ENCODE results near the gene GDPD5.

The GDPD5 gene

DNA sequence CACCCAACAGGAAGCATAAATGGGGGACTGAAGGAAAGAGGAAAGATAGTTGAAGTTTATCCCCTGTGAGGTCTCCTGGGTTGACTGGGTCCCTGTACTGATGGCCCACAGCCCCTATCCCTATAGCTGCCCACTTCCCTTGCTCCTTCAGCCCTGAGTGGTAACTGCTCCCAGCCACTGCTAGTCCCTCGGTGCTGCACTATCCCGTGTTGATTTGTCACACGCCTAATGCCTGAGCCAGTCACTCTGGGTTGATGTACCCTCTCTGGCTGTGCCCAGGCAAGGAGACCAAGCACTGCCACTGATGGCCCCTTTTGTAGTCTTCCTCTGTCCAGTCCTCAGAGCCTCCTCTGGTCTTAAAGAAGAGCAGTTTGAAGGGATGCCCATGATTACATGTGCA is 9.6 kb downstream of the GDPD5 start:
- no peak for DNase-seq (ENCODE audit: low read depth in 2 of 2)

DNA sequence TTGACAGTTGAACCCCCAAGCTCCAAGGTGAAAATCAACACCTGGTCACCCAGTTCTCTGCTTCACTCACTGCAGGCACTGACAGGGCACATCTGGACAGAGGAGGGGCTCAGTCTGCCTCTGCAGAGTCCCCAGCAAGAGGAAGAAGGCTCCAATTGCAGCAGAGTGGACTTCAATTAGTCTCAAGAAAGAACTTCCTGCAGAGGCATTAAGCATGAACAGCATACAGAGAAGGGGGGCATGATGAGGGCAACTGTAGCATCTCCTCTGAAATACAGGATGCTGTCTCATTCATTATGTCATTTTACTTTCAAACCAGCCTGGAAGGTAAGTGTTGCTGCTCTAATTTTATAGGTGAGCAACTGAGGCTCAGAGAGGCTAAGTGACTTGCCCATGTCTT is 11.1 kb downstream of the GDPD5 start:
- no peak for DNase-seq (ENCODE audit: low read depth in 2 of 2)

DNA sequence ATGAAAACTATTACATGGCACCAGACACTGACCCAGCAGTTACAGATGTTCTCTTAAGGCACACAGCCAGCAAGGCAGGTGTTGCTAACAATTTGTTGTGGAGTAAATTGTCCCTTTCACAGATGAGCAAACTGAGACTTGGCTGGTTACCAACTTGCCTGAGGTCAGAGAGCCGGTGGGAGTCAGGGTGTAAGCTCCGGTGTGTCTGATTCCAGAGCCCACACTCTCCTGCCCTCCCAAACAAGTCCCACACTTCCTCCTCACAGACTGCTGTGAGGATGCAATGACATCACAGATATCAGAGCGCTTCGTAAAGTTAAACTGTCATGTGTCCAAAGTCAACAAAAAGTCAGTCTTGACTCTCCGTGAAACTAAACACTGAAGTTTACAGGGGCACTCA is 12.5 kb downstream of the GDPD5 start:
- DNase-seq (ENCODE audit: low read depth in 2 of 2): no peak

DNA sequence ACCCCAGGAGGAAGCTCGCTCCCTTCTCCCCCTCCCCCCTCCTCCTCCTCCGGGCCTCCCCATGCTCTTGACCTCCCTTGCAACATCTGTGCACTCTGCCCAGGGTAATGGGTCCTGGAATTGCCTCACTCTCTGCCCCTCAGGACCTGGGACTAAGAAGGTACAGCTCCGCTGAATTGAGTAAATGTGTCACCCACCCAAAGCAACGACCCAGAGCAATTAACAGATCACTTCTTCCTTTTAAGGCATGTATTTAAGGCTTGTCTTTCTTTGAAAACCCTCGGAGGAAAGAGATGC is 15.1 kb downstream of the GDPD5 start:
- no peak for DNase-seq (ENCODE audit: low read depth in 2 of 2)

DNA sequence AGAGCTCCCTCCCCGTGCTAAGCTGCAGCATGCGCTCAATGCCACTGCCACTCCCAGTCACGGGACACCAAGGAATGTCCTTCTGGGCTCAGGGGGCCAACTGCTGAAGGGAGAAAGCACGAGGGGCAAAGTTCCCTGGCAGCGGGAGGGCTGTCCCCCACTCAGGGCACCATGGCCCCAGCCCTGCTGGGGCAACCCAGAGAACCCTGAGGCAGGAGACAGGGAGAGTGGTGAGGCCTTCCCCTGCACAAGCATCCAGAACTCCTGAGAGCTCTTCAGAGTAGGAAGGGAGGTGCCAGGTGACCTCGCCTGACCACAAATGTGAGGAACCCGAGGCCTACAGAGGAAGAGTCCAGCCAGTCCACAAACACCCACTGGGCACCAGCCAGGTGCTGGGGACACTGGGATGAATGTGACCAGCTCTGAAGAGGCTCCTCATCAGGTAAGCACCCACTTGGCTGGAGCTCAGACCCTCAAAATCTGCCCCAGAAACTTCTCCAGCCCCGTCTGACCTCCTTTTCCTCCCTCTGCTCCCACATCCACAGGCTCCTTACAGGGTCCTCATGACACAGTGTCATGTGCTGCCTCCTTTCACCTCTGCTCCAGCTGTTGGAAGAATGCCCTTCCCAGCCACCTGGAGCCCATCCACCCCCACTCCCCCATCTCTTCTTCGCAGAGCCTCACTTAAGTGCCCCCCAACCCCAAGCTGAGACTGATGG is 15.6 kb downstream of the GDPD5 start:
- DNase-seq (ENCODE audit: low read depth in 2 of 2): no peak

DNA sequence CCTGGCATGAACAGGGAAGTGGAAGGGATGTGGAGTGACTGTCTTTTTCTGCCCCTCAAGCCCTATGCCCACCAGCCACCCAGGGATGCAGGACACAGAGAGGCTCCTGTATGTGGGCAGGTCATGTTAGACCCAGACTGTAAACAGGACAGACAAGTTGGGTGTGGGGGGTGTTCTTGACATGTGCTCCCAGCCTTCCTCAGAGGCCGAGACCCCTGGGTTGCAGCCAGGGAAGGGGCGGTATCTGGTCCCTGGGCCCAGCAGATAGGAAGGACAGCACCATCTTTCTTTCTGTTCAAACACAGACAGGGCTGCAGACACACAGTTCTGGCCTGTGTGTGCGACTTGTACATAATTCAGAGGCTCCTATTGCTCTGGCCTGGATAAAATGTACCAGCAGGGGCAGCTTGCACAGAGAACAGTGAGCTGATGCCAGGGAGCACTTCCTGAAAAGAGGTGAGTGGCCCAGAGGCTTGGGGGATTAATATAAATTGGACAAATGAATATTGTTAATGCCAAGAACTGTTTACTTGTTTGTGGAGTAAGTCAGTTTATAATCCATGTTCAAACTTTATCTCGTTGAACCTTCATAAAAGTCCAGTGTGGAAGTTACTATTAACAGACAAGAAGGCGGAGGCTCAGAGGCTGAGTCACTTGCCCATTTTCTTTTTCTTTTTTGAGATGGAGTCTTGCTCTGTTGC is 16.6 kb downstream of the GDPD5 start:
- DNase-seq (ENCODE audit: low read depth in 2 of 2): no peak

DNA sequence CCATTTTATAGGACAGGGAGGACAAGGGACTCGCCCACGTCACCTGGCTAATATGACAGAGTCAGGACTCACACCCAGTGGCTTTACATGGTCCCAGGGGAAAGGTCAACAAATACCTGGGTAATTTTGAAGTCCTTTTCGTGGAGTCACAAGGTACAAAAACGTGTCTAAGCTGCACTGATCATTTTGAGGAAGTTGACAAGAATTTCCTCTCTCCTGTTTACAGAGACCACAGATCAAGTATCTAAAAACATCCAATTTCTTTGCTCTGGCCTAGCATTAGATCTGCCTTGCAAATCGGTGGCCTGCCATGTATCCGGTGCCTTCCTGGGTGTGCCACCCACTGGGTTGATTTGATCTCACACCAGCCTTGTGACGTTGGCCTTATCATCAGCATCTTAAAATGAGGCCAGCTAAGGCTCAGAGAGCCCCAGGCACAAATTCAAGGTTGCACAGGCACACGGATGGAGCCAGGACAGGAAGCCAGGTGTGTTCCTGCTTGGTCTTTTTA is 17.6 kb downstream of the GDPD5 start:
- no peak for DNase-seq (ENCODE audit: low read depth in 2 of 2)

DNA sequence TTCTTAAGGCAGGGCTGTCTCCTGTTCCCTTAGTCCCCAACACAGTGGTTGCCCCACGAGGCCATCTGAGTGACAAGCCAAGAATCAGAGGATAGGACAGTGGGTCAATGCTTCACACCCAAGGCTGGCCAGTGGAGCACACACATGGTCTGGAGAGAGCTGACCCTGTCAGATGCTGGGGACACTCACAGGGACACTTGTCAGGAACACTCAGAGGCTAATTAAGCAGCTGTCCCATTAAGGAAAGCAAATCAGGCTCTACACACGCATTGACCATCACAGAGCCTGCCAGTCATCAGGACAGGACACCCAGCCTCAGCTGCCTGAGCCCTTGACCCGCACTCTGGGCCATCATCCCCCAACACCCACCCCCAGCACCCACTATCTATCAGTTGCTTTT is 18.2 kb downstream of the GDPD5 start:
- DNase-seq (ENCODE audit: low read depth in 2 of 2): no peak

DNA sequence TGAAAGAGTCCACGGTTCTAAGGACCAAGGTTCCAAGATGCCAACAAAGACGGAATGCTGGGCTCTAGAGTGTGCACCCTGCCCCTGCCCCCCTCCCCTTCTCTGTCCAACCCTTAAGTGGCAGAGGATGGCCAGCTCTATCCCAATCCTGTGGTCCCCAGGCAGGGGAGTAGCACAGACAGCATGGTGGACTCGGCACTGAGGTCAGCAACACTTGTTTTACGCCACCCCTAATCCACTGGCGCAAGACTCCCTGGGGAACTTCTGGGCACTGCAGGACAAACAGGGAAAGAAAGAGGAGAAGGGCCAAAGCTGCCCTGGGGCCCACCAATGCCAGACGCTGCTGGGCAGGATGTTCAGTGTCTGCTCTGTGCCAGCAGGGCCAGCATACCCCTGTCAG is 18.9 kb downstream of the GDPD5 start:
- no peak for DNase-seq (ENCODE audit: low read depth in 2 of 2)

DNA sequence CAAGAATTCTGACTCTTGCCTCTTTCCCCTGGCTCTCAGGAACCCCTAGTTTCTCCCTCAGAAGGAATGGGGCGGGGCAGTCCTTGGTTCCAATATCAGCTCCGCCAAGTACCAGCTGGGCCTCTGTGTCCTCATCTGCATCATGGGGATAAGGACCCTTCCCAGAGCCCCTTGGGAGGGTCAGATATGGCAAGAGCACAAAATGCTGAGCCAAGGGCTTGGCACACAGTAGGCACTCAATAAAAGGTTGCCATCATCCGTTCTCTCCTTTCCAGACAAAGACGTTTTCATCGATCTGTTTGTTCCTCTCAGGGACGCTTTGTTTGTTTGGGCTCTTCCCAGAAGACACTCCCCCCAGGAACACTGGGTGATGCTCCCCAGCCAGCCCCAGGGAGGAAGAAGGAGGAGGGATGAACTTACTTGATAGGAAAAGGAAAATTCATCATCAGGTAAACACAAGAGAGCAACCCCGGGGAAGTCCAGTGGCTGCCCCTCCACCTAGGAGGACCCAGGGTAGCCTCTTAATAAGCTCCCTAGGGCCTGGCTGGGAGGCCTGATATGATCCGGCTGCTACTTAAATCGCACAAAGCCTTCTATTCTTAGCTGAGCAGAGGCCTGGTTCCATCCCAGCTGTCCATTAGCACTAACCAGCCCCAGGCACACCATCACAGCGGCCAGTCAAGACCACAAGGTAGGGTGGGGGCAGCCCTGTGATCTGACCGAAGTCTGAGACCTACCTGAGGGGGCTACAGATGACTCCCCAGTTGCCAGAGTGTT is 19.6 kb downstream of the GDPD5 start:
- DNase-seq (ENCODE audit: low read depth in 2 of 2): no peak

DNA sequence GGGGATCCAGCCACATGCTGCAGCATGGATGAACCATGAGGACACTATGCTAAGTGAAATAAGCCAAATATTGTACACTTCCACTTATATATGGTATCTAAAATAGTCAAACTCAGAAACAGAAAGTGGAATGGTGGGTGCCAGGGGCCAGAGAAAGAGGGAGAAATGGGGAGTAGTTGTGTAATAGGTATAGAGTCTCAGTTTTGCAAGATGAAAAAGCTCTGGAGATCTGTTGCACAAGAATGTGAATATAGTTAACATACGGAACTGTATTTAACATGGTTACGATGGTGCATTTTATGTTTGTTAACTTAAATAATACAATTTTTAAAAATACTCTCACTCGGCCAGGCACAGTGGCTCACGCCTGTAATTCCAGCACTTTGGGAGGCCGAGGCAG is 21.2 kb downstream of the GDPD5 start:
- DNase-seq (ENCODE audit: low read depth in 2 of 2): no peak

DNA sequence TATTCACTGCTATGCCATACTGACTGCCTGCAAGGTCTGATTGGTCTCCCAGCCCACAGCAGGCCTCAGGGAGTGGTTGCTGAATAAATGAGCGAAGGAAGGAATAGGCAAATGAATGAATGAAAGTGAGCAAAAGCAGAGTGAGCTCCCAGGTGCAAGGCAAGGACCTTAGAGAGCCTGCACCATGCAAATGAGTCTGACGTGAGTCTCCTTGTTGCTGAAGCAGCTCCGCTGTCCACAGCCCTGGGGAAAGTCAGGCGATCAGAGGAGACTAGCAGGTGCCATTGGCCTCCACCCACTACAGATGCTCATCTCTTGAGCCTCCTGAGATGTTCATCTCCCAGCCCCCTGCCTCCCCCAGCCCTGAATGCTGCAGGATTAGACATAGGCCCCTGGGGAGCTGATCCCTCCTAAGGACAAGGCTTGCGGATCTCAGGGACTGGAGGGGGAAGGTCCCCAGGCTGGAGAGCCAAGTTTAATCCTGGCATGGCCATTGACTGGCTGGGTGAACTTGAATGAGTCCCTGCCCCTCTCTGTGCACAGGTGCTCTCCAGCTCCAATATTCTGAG is 22.1 kb downstream of the GDPD5 start:
- DNase-seq (ENCODE audit: low read depth in 2 of 2): no peak

DNA sequence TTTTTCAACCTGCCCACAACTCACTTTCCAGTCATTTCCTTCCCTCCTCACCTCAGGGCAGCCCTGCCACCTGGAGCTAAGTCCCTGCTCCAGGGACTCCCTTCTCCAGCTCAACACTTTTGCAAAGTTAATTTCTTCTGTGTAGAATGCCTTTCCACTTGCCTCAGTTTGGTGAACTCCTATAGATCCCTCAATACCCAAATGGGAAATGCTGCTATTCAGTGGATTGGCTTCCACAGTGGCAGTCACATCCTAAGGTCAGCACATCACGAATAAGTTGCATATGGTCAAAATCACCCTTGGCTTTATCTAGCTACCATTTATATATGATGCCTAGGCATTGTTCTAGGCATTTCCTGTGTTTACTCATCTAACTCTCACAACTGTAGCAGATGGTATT is 23.6 kb downstream of the GDPD5 start:
- no peak for DNase-seq (ENCODE audit: low read depth in 2 of 2)

DNA sequence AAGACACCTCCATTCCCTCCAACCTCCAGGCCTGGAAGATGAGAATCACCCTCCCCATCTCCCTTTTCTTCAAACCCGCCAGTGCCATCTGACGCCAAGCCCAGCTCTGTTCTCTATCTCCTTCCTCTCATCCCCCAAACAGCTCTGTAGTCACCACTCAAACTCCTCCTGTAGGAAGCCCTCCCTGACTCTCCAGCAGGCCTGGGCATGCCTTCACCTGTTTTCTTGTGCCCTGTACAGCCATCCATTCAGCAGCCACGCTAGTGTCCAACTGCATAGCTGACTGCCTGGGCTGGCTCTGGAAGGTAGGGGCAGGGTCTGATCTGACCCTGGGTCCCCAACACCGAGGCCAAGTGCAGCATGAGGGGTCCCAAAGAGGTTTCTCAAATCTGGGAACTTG is 25.0 kb downstream of the GDPD5 start:
- no peak for DNase-seq (ENCODE audit: low read depth in 2 of 2)

DNA sequence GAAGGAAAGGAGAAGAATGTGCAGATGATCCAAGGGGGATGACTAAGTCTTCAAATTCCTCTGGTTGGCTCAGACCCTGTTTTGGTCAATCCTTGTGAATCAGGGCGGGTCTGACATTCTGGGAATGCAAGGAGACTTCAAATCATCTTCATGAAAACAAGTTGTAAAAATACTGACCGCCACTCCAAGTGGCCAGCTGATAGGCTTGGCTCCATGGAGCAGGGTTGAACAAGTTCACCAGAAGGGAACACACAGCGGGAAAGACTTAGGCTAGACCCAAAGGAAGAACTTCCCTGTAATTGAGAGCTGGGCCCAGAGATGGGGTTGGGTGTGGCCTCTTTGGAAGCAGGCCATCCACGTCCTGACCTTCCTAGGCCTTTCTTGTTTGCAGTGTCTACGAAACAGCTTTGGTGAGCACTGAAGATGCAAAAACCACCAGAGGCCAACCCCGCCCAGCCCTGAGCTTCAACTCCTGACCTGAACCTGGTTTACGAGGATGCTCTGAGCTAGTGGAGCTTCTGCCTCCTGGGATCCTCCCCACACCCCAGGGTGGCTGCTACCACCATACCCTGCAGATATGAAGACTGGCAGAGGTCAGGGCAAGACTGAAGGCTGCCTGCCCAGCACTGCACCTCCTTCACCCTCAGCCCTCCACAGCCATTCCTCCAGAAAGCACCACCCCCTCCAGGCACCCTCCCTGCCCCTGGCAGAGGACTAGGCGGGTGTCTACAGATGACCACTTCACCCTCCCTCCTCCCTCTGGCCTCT is 26.1 kb downstream of the GDPD5 start:
- no peak for DNase-seq (ENCODE audit: low read depth in 2 of 2)

DNA sequence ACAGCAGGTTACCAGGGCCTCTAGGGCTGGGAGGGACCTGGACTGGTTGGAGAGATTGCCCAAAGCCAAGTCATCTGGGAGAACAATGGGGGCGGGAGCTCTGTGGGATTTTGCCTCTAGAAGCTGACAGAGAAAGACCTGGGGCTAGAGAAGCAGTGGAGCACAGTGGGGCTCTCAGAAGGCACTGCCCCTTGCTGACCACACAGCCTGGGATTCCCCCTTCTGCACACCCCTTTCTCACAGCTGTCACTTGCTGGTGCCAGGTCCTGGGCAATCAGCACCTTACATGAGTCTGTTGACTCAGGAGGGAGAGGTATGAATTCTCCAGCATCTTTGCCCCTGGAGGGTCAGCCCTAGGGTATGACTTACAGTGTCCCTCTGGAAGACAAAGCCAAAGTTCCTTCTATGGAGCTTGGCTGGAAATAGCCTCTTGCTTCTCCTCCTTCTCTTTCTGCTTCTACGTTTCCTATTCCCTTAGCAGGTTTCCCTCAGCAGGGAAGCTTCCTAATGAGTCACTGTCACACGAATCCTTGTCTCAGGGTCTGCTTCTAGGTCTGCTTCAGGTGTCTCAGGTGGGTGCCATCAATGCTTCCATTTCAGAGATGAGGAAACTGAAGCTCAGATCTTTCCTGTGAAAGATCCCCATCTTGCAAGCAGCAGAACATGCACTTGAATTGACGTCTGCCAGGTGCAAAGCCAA is 27.0 kb downstream of the GDPD5 start:
- DNase-seq (ENCODE audit: low read depth in 2 of 2): no peak

DNA sequence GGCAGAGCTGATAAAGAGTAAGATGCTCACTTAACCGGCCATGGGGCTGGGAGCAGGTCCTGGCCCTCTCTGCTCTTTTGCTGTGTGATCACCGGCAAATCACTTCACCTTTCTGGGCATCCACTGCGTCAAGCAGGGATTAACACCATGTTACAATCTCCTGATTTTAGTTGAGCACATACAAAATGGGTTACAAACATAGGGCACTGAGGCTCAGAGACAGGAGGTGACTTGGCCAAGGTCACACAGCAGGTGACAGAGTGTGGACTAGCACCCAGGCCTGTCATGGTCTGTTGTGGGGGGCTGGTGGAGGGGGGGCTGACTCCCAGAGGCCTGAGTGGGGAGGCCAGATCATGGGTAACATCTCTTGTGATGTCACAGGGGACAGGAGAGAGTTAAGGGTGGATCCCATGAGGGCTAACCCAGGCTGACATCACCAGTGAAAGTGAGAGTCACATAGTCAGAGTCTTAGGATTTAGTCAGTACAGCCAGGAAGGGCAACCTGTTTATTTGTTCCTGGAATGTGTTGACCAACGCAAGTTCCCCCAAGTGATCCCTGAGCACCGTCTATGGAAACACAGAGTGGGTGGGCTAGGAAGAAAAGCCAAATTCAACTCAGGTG is 27.8 kb downstream of the GDPD5 start:
- DNase-seq (ENCODE audit: low read depth in 2 of 2): no peak

DNA sequence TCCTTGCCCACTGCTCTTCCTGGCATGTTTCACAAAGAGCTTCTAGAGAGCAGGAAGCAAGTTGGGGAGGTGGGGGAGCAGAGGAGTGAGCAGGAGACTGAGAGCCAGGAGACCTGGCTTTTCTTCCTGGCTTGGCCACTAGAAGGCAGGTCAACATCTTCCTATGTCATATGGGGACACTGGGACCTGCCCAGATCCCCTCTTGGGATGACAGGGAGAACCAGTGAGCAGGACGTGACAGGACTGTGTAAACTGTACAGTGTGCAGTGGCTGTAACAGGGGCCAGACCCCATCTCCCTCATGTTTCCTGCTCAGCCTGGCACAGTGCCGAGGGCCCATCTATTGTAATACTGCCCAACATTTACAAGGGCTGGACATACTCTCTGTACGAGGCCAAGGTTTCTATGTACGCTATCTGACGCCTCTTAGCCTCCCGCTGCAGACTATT is 29.4 kb downstream of the GDPD5 start:
- DNase-seq (ENCODE audit: low read depth in 2 of 2): no peak

DNA sequence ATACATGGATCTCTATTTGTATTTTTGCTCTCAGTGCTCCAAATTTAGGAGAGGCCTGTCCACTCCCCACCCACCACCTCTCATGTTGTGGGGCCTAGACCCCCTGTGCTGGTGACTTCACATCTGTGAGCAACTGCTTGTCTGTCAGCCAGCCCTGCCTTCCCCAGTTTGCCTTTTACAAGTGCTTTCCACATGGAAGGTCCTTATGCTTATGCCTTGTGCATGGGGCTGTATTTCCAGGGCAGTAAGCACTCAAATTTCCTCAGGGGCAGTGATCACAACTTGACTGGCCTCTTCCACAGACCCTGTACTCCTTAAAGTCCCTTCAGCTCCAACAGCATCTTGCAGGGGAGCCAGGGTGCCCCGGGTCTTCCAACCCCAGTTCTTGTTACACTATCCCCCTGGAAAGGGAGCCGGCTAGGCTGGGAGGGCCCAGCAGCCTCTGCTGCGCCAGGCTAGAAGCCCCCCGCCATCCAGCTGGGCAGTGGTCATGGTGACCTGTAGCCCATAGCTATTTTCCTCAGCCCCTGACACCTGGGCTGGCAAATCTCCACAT is 29.9 kb downstream of the GDPD5 start:
- no peak for DNase-seq (ENCODE audit: low read depth in 2 of 2)

DNA sequence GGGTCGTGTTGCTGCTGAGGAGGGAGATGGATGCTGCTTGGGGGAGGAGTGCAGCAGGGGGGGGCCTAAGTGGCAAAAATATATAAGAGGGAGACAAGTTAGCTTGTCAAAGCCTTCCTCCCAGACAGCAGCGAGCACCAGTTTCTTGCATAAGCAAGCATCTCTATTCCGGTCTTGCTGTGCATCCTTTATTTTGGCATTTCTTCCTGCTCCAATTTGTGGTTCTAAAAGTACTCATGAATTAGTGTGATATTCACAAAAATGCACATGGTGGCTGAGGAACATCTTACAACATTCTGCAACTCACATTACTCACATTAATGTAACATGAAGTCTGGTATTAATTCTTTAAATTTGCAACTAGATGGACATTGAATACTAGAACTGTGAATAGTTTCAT is 32.1 kb downstream of the GDPD5 start:
- DNase-seq (ENCODE audit: low read depth in 2 of 2): no peak
